ENCODE data around the gene ANKMY2. TPM values are rescaled to one million over a fixed set of nuclear protein-coding genes. Genes with fewer than 3 reads are reported as not detected.

ANKMY2 gene
- total RNA-seq (ENCODE audit: low replicate concordance), result 47.7 and 68.5 TPM in 2 replicates

DNA sequence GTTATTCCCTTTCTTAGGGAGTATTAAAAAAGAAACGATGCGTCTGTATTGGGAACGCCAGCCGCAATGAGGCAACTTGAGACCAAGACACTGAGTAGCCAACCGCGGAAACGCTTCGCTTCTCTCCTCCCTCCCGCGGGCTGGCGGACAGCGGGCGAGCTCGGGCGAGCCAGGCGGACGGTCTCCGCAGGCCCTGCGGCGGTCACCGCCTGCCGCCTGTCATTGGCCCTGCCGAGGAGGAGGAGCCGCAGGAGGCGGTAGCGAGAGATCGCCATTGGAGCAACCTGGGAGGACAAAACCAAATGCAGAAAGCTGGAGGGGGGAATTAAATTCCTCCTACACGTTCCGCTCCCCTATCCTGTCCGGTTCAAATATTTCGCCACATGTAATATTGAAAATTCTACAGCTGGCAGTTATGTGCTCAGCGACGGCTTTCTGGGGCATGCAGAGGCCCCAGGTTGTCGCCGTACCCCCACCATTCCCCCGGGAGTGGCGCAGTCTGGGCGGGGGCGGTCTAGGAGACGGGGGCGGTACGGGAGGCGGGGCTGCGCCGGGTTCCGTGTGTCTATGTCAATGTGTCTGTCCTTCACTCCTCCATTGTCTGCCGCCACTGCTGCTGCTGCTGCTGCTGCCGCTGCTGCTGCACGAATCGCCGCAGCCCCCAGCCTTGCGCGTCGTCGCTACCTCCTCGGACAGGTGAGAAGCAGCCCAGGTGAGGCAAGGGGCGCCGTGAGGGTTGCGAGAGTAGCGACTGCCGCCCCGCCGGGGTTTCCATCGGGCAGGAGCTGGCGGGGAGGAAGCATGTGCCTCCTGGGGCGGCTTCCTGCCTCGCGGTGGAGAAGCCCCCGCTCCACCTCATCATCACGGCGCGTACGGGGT lies at the start of gene ANKMY2, which contains the start of gene BZW2:
ANKMY2 (minus strand) TSS at position 162 of the 879 bp plus-strand sequence. CDS start 181 bp downstream, outside the sequence.
BZW2 (plus strand) TSS at position 589 of the 879 bp plus-strand sequence. CDS start 19,263 bp downstream, outside the sequence.
- Histone ChIP-seq H3K4me3 (peak within 1 kb of the TSS; percentile 95), H3K27ac (peak within 1 kb of the TSS; percentile 99), H3K4me2 (peak within 1 kb of the TSS; percentile 99), H3K79me2 (ENCODE audit: low read depth) (peaks cover 90% of the 10 kb centered on the region), H3K9ac (peak within 1 kb of the TSS; percentile 98), H3F3A (ENCODE audit: low read depth) (peaks cover 15% of the 10 kb centered on the region), H3K27me3 (no peaks in the 10 kb centered on the region), H3K4me1 (peaks cover 45% of the 10 kb centered on the region), H4K20me1 (ENCODE audit: low read depth) (peaks cover 33% of the 10 kb centered on the region), H3K36me3 (no peaks in the 10 kb centered on the region), H2AFZ (replicated peaks) (peak within 1 kb of the TSS; percentile 93), H3K9me3 (ENCODE audit: low read depth) (no peaks in the 10 kb centered on the region)
- no peak for TF ChIP-seq EZH2 (IDR thresholded peaks at IDR 0.05)
- no peak for TF ChIP-seq EZH2phosphoT487 (IDR thresholded peaks at IDR 0.05)
- TF ChIP-seq, protein P1, sequence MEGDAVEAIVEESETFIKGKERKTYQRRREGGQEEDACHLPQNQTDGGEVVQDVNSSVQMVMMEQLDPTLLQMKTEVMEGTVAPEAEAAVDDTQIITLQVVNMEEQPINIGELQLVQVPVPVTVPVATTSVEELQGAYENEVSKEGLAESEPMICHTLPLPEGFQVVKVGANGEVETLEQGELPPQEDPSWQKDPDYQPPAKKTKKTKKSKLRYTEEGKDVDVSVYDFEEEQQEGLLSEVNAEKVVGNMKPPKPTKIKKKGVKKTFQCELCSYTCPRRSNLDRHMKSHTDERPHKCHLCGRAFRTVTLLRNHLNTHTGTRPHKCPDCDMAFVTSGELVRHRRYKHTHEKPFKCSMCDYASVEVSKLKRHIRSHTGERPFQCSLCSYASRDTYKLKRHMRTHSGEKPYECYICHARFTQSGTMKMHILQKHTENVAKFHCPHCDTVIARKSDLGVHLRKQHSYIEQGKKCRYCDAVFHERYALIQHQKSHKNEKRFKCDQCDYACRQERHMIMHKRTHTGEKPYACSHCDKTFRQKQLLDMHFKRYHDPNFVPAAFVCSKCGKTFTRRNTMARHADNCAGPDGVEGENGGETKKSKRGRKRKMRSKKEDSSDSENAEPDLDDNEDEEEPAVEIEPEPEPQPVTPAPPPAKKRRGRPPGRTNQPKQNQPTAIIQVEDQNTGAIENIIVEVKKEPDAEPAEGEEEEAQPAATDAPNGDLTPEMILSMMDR (IDR thresholded peaks at IDR 0.05), result no peak
- no peaks in the 10 kb centered on the region for H3K9me3 Mint-ChIP-seq
- DNase-seq (ENCODE audit: low spot score), result peak; percentile 99
- H3K27ac Mint-ChIP-seq, result peak within 1 kb of the TSS; percentile 100
- H3K4me3 Mint-ChIP-seq, result peak within 1 kb of the TSS; percentile 100
- H3K27me3 Mint-ChIP-seq (ENCODE audit: insufficient read depth, low read depth), result no peaks in the 10 kb centered on the region
- H3K36me3 Mint-ChIP-seq, result peaks cover 8% of the 10 kb centered on the region
- peaks cover 54% of the 10 kb centered on the region for H3K4me1 Mint-ChIP-seq

DNA sequence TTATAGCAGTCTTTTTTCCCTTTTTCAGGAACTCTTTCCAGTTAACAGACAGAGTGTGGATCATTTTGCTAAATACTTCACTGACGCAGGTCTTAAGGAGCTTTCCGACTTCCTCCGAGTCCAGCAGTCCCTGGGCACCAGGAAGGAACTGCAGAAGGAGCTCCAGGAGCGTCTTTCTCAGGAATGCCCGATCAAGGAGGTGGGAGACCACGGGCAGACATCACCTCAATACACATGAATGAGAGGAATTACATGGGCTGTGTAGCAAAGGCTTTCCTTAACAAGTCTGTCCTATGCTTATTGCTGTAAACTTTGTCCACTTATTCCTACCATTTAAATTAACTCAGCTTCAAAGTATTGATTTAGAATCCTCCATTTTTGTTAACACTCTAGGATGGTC lies 49.3 kb upstream of the ANKMY2 start:
- H3K9ac ChIP-seq, result no peak overlapping the region
- H3F3A ChIP-seq (ENCODE audit: low read depth), result no peaks in the 10 kb centered on the region
- H3K27ac Mint-ChIP-seq, result no peak overlapping the region

DNA sequence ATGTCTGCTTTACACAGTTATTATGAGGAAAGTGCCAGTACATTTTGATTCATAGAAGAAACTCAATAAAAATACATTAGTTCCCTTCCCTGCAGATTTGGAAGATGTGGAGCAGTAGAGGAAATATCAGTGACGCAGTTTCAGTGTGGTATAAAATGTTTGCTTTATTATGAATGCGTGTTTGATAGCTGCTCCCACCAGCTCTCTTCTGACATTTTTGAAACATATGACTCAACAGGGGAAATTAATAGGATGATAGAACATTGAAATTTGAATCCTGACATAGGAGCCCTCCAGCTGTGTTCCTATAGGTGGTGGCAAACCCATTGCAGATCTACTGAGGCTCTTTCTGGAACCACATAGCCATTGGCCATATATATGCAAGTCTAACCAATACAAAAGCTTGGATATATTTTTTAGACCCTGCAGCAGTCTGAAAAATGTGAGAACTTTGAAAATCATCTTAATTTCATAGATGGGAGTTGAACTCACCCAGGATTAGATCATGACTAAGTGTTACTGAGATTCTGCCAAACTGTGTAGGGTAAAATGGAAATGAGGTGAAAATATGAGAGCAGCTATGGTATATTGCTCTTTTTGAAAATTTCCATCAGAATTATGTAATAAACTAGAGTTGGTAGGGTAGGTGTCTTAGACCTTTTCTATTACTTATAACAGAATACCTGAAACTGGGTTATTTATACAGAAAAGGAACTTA lies 48.2 kb upstream of the ANKMY2 start:
- no peak for TF ChIP-seq EZH2phosphoT487 (IDR thresholded peaks at IDR 0.05)
- TF ChIP-seq EZH2 (IDR thresholded peaks at IDR 0.05), result no peak
- TF ChIP-seq, protein P1 (IDR thresholded peaks at IDR 0.05), result no peak
- Histone ChIP-seq H3K27me3 (no peaks in the 10 kb centered on the region), H3K36me3 (peaks cover 21% of the 10 kb centered on the region), H3K9me3 (ENCODE audit: low read depth) (no peaks in the 10 kb centered on the region), H3K4me3 (no peak overlapping the region), H3K4me2 (no peak overlapping the region), H3K27ac (no peak overlapping the region), H2AFZ (replicated peaks) (no peak overlapping the region), H3K9ac (no peak overlapping the region), H3F3A (ENCODE audit: low read depth) (no peaks in the 10 kb centered on the region), H4K20me1 (ENCODE audit: low read depth) (no peaks in the 10 kb centered on the region), H3K79me2 (ENCODE audit: low read depth) (no peaks in the 10 kb centered on the region), H3K4me1 (no peaks in the 10 kb centered on the region)
- Mint-ChIP-seq H3K9me3 (no peaks in the 10 kb centered on the region), H3K4me1 (peaks cover 16% of the 10 kb centered on the region), H3K36me3 (peaks cover 44% of the 10 kb centered on the region), H3K27ac (no peak overlapping the region), H3K4me3 (no peak overlapping the region), H3K27me3 (ENCODE audit: insufficient read depth, low read depth) (no peaks in the 10 kb centered on the region)
- DNase-seq (ENCODE audit: low spot score), result no peak

More for the DNA sequence above, 49.3 kb upstream of the ANKMY2 start:
- H3K27me3 ChIP-seq, result no peaks in the 10 kb centered on the region
- no peak overlapping the region for H3K4me2 ChIP-seq
- no peaks in the 10 kb centered on the region for H3K79me2 ChIP-seq (ENCODE audit: low read depth)
- H3K4me3 ChIP-seq, result no peak overlapping the region
- DNase-seq (ENCODE audit: low spot score), result no peak
- H3K36me3 Mint-ChIP-seq, result peaks cover 51% of the 10 kb centered on the region
- peaks cover 16% of the 10 kb centered on the region for H3K4me1 Mint-ChIP-seq
- H3K9me3 Mint-ChIP-seq, result no peaks in the 10 kb centered on the region
- H3K4me1 ChIP-seq, result no peaks in the 10 kb centered on the region
- H3K27ac ChIP-seq, result peak overlapping the region; percentile 47
- H4K20me1 ChIP-seq (ENCODE audit: low read depth), result no peaks in the 10 kb centered on the region
- no peak overlapping the region for H2AFZ ChIP-seq (replicated peaks)
- no peak for TF ChIP-seq EZH2phosphoT487 (IDR thresholded peaks at IDR 0.05)
- TF ChIP-seq, protein P1 (IDR thresholded peaks at IDR 0.05), result no peak
- TF ChIP-seq EZH2 (IDR thresholded peaks at IDR 0.05), result no peak
- peaks cover 19% of the 10 kb centered on the region for H3K36me3 ChIP-seq
- no peaks in the 10 kb centered on the region for H3K9me3 ChIP-seq (ENCODE audit: low read depth)
- H3K27me3 Mint-ChIP-seq (ENCODE audit: insufficient read depth, low read depth), result no peaks in the 10 kb centered on the region
- no peak overlapping the region for H3K4me3 Mint-ChIP-seq
